ENCODE measurements around the gene SCNN1A.

- TF ChIP-seq CTCF (IDR thresholded peaks at IDR 0.05; ENCODE audit: low read length), result no peak
- no peak for TF ChIP-seq EZH2 (IDR thresholded peaks at IDR 0.05; ENCODE audit: borderline replicate concordance, low read length)
Measured at GRCh38 chr12:6363010-6363329, 12.4 kb downstream of the SCNN1A start.

Measured in OCI-LY1 (cell line).